Left ventricle myocardium inferior (tissue), 1 donor: Measurements from ENCODE around the gene CNTFR. TPM values are rescaled to one million over a fixed set of nuclear protein-coding genes. Genes with fewer than 3 reads are reported as not detected.

Experiments
- DNase-seq: peaks from one replicate; pipeline ENCODE4 v3.0.0-alpha.2; 2020
- H3K27ac ChIP-seq: fragments of 200-600 bp; replicated peaks from 2 replicates; pipeline ENCODE4 v1.8.0; 2021
- H3K27me3 ChIP-seq: fragments of 200-600 bp; 2 replicates; pipeline ENCODE4 v1.8.0; 2021; ENCODE audit warnings: low read depth
- H3K36me3 ChIP-seq: fragments of 200-600 bp; 2 replicates; pipeline ENCODE4 v1.8.0; 2021
- H3K4me1 ChIP-seq: fragments of 200-600 bp; 2 replicates; pipeline ENCODE4 v1.8.0; 2021
- H3K4me3 ChIP-seq: fragments of 200-600 bp; 2 replicates; pipeline ENCODE4 v1.8.0; 2021; ENCODE audit warnings: mild to moderate bottlenecking, moderate library complexity
- H3K9me3 ChIP-seq: fragments of 200-600 bp; replicated peaks from 2 replicates; pipeline ENCODE4 v1.8.0; 2021
- intact Hi-C: fragments of 100-400 bp; cut with micrococcal nuclease; formaldehyde crosslinking; loops from one replicate; pipeline ENCODE4 v1.11.0; 2022
- total RNA-seq: library from RNA; stranded (reverse); fragmentation: NEBNext Ultra II Directional; extraction: Animal tissue kit (Norgen Biotek cat#: 25700); gene quantifications from one replicate; pipeline ENCODE4 v1.2.1, GENCODE V29; 2021
- TF ChIP-seq, protein P1 (sequence below): fragments of 200-600 bp; IDR thresholded peaks from 2 replicates; pipeline ENCODE4 v1.8.0; 2021; ENCODE audit warnings: antibody characterized with exemption, mild to moderate bottlenecking, borderline replicate concordance
- donor health status: DM: no; HTN: yes; CAD: no; lungs with severe emphysema.

Gene CNTFR
- total RNA-seq, 1 donor from 2014 or later = 4.6 TPM

DNA sequence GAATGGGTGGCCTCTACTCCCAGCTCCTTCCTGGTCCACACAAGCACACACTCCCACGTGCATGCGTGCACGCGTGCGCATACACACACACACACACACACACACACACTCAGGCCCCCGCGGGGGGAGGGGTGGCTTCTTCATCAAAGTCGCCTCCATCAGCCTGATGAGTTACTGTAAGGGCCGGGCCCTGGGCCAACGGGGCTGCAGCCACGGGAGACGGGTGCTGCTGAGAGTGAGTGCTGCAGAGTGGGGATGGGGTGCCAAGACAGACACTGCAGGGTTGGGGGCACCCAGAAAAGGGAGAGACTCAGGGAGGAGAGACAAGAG, 18.1 kb downstream of the CNTFR start:
- intact Hi-C loops = no loop called here
- Histone ChIP-seq H3K27me3 (peaks cover 42% of the 10 kb centered on the region), H3K36me3 (no peaks in the 10 kb centered on the region), H3K27ac (no peak overlapping the region), H3K9me3 (no peaks in the 10 kb centered on the region), H3K4me3 (no peak overlapping the region), H3K4me1 (peaks cover 3% of the 10 kb centered on the region)
- no peak for DNase-seq
- TF ChIP-seq, protein P1, sequence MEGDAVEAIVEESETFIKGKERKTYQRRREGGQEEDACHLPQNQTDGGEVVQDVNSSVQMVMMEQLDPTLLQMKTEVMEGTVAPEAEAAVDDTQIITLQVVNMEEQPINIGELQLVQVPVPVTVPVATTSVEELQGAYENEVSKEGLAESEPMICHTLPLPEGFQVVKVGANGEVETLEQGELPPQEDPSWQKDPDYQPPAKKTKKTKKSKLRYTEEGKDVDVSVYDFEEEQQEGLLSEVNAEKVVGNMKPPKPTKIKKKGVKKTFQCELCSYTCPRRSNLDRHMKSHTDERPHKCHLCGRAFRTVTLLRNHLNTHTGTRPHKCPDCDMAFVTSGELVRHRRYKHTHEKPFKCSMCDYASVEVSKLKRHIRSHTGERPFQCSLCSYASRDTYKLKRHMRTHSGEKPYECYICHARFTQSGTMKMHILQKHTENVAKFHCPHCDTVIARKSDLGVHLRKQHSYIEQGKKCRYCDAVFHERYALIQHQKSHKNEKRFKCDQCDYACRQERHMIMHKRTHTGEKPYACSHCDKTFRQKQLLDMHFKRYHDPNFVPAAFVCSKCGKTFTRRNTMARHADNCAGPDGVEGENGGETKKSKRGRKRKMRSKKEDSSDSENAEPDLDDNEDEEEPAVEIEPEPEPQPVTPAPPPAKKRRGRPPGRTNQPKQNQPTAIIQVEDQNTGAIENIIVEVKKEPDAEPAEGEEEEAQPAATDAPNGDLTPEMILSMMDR = no peak

DNA sequence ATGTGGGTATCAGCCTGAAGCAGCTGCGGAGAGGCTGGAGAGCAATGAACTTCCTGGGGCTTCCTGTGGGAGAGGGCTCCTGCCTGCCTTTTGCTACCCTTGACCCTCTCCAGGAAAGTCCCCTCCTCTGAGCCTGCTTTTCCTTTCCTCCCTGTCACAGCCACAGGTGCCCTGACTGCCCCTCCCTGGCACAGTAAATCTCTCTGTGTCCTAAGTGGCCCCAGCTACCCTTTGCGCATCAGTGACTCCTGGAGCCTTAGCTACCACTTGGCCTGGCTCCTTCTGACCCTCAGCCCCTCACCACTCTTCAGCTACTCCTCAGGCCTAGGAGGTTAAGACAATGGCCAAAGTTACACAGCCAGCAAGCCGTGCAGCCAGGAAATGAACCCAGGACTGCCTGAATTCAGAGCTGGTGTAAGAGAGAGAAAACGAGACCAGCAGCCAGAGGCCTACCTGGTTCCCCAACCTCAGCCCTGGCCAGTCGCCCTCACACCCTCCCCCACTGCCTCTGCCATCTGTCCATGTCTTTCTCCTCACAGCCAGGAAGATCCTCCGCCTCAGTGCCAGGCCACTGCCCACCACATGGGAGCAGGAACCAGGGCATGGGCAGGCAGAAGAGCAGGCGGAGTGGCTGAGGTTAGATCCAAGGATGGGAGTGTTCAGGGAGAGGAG, 18.6 kb downstream of the CNTFR start:
- H3K27ac ChIP-seq = no peak overlapping the region
- TF ChIP-seq, protein P1 = no peak
- intact Hi-C loops = no loop called here
- H3K36me3 ChIP-seq = no peaks in the 10 kb centered on the region
- H3K4me3 ChIP-seq = no peak overlapping the region
- no peaks in the 10 kb centered on the region for H3K9me3 ChIP-seq
- peaks cover 3% of the 10 kb centered on the region for H3K4me1 ChIP-seq
- no peak for DNase-seq
- H3K27me3 ChIP-seq = peaks cover 42% of the 10 kb centered on the region

DNA sequence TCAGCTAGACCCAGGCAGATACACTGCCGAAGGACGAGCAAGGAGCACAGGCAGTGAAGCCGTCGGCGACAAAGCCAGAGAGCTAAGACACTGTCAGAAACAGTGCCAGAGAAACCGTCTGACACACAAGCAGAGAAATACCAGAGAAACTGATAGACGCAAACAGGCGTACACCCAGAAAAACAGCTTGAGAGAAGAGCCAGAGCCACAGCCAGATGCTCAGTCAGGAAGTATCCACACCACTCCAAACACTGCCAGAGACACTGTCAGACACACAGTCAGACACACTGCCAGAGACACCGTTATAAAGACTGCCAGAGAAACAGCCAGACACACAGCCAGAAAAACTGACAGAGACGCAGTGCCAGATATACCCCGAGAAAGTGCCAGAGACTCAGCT, 19.1 kb downstream of the CNTFR start:
- TF ChIP-seq, protein P1 = no peak
- H3K27ac ChIP-seq = no peak overlapping the region
- H3K4me1 ChIP-seq = peaks cover 3% of the 10 kb centered on the region
- H3K9me3 ChIP-seq = no peaks in the 10 kb centered on the region
- intact Hi-C loops = no loop called here
- H3K27me3 ChIP-seq = peaks cover 42% of the 10 kb centered on the region
- H3K4me3 ChIP-seq = no peak overlapping the region
- H3K36me3 ChIP-seq = no peaks in the 10 kb centered on the region
- no peak for DNase-seq

DNA sequence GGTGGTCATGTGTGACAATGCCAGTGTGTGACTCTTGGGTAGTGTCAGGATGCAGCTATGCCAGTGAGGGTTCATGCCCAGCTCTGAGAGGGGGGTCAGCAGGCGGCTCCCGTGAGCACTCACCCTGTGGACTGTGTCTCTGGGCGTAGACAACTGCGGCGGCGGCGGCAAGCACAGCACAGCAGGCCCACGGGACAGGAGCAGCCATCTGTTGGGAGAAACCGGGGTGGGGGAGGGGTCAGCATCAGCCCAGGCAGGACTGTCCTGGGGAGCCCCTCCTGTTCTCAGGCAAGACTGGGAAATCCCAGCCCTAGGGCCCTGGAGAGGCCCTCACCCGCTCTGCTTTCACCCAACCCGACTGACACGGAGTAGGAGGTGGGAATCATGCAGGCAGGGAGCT, 20.8 kb downstream of the CNTFR start:
- Histone ChIP-seq H3K4me1 (peaks cover 3% of the 10 kb centered on the region), H3K27ac (no peak overlapping the region), H3K36me3 (no peaks in the 10 kb centered on the region), H3K4me3 (no peak overlapping the region), H3K9me3 (no peaks in the 10 kb centered on the region), H3K27me3 (peaks cover 31% of the 10 kb centered on the region)
- TF ChIP-seq, protein P1 = no peak
- DNase-seq = no peak
- intact Hi-C loops = no loop called here

DNA sequence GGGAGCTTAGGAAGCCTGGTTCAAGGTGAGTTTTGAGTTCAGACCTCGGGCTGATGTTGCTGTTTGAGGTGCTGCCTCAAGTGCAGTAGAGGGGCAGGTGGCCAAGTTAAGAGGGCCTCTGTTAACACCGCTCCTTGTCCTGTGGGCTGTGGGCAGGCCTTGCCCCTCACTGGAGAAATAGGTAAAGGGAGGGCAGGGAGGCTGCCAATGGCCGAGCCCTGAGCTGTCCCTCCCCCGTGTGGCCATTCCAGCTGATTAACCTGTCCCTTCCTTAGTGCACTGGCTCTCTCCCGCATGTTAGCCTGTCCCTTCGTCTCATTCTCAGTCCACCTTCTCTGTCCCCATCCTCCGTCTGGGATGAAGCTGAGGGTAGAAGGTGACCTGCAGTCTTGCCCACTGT, 21.4 kb downstream of the CNTFR start:
- TF ChIP-seq, protein P1 = no peak
- DNase-seq = no peak
- Histone ChIP-seq H3K4me1 (peaks cover 3% of the 10 kb centered on the region), H3K27me3 (peaks cover 31% of the 10 kb centered on the region), H3K36me3 (no peaks in the 10 kb centered on the region), H3K9me3 (no peaks in the 10 kb centered on the region), H3K4me3 (no peak overlapping the region), H3K27ac (no peak overlapping the region)
- intact Hi-C loops = no loop called here
